Activated T-helper 1 cell treated with Interleukin-2 at 50 U/mL for 16 hours (primary cell): ENCODE measurements around the gene MSGN1.

Experiments used
- DNase-seq: peaks from one replicate; pipeline ENCODE4 v3.0.0-alpha.2; 2020; ENCODE audit warnings: low read depth

Gene MSGN1, protein sequence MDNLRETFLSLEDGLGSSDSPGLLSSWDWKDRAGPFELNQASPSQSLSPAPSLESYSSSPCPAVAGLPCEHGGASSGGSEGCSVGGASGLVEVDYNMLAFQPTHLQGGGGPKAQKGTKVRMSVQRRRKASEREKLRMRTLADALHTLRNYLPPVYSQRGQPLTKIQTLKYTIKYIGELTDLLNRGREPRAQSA

DNA sequence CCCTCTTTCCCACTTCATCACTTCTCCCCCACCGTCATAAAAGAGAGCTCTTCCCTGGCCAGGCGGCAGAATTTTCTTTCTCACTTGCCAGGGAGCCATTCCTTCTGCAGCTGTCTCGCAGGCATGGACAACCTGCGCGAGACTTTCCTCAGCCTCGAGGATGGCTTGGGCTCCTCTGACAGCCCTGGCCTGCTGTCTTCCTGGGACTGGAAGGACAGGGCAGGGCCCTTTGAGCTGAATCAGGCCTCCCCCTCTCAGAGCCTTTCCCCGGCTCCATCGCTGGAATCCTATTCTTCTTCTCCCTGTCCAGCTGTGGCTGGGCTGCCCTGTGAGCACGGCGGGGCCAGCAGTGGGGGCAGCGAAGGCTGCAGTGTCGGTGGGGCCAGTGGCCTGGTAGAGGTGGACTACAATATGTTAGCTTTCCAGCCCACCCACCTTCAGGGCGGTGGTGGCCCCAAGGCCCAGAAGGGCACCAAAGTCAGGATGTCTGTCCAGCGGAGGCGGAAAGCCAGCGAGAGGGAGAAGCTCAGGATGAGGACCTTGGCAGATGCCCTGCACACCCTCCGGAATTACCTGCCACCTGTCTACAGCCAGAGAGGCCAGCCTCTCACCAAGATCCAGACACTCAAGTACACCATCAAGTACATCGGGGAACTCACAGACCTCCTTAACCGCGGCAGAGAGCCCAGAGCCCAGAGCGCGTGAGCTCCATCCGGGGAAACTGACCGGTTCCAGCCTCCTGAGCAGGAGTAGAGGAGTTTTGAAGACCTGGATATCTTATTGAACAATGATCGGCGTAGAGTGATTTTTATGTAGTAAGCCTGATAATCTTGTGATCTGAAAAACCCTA lies at the start of gene MSGN1:
Gene MSGN1, plus strand, starts transcription at position 65 of the 850 bp plus-strand sequence. Its CDS starts 59 bp downstream, at position 124.
- no peak for DNase-seq

DNA sequence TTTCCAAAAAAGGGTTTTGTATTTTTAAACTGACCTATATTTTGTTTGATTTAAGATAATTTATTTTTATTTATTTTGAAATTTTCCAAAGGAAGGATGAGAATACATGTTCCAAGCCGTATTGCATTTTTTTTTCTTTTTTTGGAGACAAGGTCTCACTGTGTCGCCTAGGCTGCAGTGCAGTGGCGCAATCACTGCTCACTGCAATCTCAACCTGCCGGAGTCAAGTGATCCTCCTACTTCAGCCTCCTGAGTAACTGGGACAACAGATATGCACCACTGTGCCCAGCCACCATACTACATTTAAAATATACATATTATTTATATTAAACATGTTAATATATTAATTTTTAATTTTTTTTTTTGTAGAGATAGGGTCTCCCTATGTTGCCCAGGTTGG lies 47.4 kb upstream of the MSGN1 start:
- DNase-seq = no peak

DNA sequence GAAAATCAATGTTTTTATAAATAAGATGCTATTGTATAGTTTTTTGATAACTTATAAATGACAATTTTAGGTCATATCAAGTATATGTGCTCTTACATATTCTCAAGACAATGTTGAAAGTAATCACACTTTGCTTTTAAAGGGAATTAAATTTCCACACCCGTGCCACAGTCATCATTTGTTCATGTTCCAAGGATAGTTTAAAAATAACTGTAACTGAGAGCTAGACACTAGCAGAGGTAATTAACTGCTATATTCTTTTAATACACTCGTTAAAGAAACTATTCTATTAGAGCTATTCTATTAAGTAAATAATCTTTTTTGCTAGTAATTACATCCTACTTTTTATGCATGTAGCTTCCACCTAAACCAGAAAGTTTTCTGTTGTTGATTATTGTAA lies 44.3 kb upstream of the MSGN1 start:
- no peak for DNase-seq

DNA sequence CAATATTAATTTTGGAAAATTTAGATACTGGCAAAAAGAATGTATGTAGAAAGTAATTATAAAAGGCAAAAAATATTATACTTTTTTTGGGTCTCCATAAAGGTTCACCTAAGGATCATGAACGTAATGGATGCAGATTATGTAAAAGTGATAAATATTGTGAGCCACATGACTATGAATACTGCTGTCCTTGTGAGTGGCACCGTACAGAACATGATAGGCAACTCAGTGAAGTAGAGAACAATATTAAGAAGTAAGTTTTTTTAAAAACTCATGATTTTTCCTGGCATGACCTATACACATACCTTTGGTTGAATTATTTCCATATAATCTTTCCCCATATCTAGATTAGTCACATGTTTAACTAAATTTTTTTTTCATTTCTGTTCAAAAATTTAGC lies 43.7 kb upstream of the MSGN1 start:
- DNase-seq = no peak

DNA sequence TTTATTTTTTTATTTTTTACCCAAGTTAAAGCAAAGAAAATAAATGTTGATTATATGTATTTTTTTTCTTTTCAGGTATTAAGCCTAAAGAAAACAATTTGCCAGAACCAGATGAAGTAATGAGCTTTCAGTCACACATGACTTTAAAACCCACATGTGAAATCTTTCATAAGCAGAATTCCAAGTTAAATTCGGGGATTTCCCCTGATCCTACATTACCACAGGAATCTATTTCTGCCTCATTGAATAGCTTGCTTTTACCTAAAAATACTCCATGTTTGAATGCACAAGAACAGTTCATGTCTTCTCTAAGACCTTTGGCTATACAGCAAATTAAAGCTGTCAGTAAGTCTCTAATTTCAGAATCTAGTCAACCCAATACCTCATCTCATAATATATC lies 35.7 kb upstream of the MSGN1 start:
- DNase-seq = no peak

DNA sequence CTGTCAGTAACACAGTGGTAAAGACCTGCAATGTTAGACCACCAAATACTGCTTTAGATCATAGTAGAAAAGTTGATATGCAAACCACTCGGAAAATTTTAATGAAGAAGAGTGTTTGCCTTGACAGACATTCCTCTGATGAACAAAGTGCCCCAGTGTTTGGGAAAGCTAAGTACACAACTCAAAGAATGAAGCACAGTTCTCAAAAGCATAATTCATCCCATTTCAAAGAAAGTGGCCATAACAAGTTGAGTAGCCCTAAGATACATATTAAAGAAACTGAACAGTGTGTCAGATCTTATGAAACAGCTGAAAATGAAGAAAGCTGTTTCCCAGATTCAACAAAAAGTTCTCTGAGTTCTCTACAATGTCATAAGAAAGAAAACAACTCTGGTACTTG lies 34.8 kb upstream of the MSGN1 start:
- no peak for DNase-seq

DNA sequence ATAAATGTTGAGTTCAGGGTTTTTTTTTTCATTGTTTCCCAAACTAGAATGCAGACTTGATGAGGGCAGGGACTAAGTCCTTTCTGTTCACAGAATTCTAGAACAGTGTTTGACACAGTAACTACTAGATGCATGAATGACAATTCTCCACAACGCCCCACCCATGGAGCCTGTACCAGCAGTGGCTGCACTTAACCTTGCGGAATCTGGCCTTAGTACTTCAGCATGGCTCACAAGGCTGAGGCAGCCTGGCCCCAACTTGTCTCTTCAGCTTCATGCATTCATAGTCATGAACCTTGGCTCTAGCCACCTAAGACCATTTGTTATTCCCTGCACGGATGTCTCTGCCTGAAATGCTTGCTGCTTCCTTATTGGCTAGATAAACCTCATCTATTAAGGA lies 29.5 kb upstream of the MSGN1 start:
- DNase-seq = no peak

DNA sequence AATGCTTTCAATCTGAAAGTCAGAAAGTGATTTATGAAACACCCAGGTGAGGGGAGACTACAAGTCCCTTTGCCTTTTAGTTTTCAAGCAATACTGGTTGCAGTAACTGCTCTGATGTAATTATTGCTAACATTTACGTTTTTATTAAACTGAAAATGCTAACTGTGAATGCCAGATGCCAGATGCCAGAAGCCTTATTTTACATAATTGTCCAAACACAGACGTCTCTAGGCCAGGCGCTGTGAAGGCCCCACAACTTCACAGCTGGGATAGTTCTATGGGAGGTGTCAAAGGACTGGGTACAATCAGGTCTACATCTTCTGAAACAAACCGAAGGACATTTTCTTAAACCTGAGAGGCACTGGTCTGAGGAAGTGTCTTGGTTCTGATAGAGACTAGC lies 27.5 kb upstream of the MSGN1 start:
- no peak for DNase-seq

DNA sequence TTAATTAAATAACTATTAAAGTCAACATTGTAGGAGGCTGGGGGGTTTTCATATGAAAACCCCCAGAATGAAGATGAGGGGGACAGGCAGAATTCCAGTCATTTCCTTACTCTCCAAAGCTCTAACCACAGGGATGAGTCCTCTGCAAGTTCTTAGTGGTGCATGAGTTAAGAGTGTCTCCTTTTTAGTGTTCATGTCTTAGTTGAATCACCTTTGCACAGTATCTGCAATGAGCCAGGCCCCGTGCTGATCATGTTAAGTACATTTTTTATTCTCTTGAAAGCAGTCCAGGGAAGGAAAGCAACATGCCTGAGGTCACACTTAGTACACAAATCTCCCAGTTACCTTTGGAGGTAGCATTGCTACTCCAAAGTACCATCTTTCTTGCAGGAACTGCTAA lies 25.7 kb upstream of the MSGN1 start:
- DNase-seq = no peak

DNA sequence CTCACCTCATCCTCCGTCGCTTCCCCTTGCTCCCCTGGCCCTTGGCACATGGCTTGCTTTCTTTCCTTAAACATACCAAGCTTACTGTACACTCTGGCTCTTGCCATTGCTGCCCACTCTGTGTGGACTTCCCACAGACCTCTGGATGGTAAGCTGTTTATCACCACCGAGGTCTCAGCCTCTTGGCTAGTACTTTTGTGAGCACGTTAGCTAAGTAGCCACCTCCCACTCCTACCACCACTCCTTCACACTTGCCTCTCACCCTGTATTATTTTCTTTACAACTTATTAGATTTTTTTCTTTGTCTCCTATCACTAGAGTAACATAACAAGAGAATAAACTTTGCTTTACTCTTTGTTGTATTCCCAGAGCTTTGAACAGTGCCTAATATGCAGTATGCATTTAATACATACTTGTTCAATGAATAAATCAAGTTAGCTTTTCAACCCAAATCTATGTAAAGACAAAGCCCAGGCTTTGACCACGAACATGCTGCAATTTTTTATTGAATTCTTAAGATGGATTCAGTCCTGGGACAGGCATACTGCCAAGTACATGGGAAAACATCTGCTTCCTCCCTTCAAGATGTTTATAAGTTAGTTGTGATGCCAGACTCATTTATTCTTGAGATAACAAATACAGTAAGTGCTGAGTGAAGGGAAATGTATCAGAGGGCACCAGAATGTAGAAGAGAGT lies 25.0 kb upstream of the MSGN1 start:
- no peak for DNase-seq

DNA sequence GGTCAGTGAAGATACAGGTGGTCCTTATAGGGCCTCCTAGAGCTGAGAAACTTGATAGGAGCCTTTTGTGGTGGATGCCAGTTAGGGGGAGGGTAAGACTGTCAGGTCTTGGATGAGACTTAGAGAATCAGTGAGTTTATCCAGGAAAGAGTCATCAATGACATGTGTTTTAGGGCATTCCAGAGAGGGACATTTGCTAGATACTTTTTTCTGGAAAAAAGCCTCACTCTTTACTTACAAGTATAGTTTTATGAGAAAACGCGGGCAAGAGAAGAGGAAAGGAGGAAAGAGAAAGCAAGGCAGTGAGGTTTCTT lies 24.5 kb upstream of the MSGN1 start:
- no peak for DNase-seq

DNA sequence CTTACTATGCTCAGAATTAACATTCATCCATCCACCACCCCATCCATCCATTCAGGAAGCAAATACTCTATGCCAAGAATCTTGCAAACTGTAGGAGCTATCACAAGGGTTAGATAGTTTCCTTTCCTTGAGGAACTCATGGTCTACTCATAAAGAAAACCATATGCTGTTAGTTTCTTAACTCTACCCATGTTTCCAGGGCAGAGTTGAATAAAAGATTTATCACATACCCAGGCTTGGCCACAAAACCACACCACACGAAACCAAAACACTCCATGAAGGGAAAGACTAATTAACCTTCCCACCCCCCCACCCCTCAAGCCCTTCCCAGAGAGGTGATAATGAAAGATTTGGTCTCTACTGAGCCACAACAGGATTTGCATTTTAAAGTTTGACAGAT lies 23.7 kb upstream of the MSGN1 start:
- DNase-seq = no peak

DNA sequence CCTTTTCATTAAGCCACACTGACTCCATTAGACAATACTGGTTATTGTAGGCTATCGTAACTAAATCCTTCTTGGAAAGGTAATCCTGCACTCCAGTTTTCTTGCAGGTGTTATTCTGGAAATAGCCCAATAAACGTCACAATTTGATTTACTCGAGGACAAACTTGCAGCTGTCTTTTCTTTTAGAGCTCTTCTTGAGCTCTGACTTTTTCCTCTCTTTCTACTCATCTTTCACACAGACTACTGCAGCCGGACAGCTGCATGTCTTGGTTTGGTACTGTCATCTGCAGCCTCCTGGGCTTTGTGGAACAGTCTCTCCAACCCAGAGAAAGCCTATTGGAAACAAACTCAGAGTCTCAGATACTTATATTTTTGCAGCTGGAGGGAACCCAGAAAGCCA lies 23.0 kb upstream of the MSGN1 start:
- no peak for DNase-seq

DNA sequence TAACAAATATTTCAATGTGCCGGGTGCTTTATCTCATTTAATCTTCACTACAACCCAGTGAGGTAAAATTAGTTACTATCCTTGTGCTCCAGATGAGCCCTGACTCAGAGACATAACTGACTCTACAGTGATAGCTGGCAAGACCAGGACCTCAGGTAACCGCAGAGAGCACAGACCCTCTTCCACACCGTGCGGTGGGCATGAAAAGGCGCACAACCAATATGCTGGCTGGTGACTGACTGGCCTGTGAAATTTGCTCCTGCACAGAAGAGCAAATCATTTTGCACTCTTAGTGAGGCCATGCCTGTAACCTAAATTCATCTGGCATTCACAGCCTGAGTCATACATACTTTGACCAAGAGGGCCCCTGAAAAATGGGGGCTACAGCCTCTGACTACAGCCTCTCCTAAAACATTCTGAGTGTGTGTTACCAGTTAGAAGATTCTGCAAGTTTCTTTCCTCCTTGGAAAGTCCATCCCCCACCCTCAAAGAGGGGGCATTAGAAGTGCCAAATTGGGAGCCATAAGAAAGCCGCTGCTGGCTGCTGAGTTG lies 22.4 kb upstream of the MSGN1 start:
- DNase-seq = no peak

DNA sequence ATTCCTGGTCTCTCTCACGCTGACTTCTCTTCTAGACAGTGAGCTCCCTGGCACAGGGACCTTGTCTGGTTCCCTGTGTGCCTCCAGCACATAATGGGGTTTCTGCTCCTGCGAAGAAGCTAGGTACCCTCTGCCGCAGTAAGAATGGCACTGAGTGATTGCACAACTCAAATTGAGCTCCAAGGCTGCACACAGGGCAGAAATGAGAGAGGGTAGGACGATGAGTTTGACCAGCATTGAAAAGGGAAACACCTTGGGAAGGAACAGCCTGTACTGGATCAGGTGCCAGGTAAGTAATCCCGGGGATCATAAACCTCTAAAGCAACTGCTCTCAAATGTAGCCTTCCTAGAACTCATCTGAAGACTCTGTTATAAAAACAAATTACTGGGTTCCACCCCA lies 21.0 kb upstream of the MSGN1 start:
- DNase-seq = no peak

DNA sequence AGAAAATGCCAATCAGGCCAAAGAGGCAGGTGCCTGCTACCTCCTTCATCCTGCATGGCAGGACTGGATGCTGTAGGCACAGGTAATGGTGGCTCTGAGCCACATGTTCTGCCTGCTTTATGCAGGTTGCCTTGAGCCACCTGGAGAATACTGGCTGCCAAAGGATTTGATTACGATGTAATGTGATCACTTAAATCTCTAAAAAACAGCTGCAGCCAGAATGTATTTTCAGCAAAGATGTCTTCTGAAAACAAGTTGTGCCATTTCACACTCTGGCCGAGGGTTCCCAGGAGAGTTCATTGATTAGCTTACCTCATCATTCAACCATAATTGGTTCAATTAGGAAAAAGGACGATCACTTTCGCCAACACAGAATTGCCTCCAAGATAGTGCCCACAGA lies 17.9 kb upstream of the MSGN1 start:
- DNase-seq = no peak

DNA sequence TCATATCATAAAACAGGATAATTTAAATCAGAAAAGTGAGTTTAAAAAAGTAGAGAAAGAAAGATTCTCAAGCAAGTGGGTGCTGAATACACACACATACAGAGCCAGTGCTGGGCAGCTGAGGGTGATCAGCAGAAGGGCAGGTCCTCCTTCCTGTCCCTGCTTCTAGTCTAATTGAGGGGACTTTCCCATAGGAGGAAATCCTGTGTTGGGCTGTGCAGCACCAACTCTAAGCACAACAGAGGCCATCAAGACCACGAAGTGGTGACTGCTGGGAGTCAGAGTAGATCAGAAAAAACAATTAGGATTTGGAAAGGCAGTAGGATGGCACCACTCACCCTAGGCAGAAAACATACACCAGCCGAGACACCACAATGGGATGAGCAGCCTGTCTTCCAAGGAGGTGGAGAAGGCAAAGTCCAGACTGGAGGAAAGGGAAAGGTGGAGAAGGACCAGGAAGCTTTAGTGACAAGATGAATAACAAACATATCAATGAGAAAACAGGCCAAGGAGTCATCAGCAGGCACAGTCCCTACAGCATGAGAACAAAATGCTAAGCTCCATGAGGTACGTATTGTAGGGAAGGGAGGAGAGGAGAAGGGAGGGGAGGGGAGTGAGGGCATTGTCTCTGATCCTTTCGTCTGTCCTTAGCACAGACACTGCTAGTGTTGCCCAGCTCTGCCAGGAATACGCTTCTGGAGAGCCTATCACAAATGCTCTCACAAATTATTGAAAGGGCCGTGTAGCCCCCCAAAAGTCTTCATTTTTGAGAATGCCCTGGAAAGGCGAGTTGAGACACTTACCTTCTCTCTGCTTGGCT lies 16.7 kb upstream of the MSGN1 start:
- no peak for DNase-seq

DNA sequence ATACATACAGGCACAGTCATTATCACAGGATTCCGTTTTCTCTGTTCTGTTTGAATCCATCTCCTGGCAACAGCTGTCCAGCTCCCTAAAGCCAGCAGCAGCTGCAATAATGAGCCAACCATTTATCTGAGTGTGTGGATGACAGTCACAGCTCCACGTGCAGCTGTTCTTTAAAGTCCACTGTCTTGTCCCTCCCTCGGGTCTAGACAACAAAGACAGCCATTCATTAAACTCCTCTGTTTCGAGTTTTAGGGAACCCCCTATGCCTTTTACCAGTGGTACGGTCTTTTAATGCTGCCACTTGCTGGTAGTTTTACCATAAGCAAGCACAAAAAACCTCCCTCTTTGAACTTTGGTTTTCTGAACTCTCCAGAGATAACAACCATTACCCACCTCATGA lies 16.0 kb upstream of the MSGN1 start:
- no peak for DNase-seq

DNA sequence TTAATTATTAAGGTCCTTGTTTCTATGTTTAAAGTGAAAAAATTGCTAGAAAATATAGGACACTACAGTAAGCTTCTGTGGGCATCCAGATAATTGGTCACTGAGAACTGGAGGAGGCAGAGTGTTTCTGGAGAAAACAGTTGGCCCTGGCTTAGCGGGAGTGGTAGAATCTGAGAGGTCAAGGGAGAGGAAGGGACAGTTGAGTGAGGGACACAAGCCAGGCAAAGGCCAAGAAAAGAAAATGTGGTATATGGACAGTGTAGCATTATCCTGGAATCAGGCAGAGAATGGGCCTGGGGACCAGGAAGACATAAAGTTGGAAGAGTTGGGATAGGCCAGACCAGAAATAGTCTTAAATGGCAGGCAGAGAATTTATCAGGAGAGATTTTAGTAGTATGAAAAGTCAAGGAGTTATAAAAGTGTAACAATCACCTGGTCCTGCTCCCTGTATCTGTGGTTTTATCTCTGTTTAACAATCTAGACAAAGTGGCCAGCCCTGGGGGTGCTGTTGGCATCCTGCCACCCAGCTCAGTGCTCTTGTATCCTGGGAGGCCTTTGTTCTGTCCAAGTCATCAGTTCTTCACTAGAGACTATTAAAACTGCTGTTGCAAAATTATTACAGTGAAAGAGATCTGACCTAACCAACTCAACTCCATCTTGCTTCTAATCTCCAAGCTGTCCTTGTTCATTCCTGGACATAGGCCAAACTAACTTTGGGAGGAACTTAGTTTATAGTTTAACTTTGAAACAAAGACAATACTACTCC lies 15.4 kb upstream of the MSGN1 start:
- no peak for DNase-seq

DNA sequence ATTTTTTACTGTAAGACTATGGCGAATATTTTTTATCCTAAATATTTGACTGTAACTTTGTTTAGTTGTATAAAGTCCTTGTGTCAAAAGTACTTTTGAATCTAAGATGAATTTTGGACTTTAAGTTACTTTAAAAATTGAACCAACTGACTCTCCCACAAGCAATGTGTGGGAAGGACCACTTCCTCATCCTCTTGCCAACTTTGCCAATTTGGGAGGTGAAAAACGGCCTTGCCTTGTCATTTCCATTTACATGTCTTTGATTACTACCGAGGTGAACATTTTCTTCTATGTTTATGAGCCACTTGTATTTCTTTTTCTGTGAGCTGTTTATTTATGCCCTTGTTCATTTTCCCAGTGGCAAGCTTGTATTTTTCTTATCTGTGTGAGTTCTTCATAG lies 12.8 kb upstream of the MSGN1 start:
- DNase-seq = no peak

DNA sequence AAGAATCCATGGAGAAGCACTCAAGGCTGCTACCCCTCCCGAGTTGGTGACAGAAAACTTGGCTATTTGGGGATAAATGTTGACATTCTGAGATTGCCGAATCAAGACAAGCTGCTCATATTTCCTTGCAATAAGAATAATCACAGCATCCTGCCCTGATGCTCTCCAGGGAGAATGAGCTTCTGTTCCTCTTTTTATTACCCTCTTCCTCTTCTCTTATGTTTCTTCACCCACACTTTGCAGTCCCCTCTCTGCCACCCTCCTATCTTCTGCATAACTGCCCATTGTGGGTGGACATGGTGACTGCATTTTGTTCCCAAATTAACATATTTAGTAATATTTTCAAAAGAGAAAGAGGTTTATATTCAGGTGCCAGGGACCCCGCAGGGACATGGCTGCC lies 11.9 kb upstream of the MSGN1 start:
- DNase-seq = no peak

DNA sequence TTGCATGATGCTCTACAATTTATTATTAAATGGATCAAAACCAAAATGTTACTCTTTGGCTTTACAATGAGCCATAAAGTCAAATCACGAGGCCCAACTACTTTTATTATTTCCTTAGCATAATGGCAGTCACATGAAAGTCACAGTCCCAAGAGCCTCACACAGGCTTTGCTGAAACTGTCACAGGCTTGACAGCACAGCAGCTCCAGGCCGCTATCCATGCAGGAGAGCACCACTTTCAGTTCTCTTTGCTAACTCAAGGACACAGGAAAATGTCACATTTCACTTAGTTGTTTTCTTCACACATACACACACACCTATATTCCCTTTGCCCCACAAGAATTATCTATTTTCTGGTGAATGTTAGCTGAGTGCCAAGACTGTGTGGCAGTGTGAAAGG lies 11.1 kb upstream of the MSGN1 start:
- DNase-seq = no peak
